GM21381 (cell line): Measurements from ENCODE around the gene AGRN.

Experiments
- ATAC-seq: cut with Tn5 transposase; IDR thresholded peaks from one replicate; pipeline ENCODE4 v1.9.1; 2021; ENCODE audit warnings: mild to moderate bottlenecking, moderate library complexity; ENCODE audit not compliant: unreplicated experiment

Gene AGRN

DNA sequence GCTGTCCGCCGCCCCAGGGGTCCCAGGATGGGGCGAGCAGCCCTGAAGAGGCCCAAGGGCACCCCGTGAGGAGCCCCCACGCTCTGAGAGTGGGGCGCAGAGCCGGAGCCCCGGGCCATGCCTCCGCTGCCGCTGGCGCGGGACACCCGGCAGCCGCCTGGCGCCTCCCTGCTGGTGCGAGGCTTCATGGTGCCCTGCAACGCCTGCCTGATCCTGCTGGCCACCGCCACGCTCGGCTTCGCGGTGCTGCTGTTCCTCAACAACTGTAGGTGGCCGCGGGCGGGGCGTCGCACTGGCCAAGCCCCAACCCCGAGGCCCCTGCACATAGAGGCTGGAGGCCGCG, 14.5 kb downstream of the AGRN start:
- no peak for ATAC-seq

DNA sequence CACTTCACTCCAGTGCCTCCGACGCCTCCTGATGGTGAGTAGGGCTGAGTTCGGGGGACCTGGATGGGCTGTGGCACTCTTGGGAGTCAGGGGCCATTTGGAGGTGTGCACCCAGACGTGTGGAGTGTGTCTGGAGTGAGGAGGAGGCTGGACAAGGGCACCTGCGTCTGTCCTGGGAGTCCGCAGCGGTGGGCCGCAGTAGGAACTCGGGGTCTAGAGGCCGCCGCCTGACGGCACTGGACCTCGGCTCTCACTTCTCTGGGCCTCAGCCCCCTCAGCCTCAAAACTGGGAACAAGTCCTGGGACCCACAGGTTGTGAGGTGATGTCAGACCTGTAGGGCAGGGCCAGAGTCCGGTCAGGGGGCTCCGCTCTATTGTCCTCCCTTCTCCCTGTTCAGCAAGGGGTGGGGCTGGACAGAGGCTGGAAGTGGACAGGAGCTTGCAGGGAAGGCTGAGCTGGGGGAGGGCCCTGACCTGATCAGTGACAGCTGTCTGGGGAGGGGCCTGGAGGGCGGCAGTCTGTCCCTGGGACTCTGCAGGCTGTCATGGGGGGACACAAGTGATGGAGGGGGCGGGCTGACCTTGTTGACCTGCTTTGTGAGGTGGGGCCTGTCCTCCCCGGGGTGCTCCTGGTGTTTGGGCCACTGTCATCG, 15.5 kb downstream of the AGRN start:
- ATAC-seq = no peak

DNA sequence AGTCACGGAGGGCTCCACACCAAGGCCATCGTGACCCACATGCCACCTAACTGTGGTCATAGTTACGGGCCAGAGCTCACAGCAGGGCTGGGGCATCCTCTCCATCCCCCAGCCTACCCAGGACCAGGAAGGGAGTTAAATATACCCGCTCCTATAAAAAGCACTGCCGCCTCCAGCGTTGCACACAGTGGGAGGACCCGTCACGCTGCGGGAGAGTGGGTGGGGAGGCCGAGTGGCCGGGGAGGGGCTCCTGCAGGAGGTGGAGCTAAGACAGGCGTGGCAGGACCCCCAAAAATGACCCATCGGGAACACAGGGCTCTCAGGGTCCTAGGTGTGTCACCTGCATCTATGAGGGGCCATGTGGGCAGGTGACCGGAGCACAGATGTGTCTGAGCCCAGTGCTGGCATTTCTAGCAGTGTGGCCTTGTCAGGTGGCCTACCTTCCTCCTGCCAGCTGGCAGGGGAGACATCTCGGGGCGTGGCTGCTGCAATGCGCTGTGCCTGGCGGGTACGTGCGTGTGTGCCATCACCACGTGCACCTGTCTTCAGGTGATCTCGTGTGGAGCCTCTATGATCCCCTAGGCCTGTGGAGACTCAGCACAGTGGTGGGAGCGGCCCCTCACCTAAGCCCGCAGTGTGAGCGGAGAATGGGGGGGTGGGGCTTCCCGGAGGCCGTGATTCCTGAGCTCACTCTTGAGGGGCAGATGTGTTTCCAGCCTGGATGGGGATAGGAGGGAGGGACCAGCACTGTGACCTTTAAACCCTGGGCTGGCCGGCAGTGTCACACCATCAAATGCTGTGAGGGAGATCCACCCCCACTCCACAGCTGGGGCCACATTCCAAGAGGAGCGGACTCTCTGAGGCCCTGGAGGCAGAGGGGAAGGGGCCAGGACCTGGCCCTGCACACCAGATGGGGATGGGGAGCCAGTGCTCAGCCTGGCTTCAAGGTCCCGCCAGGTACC, 17.7 kb downstream of the AGRN start:
- no peak for ATAC-seq

DNA sequence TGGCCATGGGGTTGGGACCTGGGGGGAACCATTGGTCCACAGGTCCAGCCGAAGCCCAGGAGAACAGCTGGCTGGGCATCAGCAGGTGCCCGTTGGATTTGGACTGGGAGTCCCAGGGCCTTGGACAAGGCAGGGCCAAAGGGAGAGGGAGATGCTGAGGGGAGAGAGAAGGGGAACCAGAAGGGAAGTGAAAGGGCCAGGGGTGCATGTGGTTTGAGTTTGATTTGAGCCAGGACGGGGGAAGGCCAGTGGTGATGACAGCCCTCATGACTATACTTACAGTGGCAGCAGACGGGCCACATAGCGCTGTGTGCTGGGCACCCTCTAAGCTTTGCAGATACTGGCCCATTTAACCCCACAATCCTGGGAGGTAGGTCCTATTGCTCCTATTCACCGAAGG, 18.8 kb downstream of the AGRN start:
- peak; percentile 59 for ATAC-seq

DNA sequence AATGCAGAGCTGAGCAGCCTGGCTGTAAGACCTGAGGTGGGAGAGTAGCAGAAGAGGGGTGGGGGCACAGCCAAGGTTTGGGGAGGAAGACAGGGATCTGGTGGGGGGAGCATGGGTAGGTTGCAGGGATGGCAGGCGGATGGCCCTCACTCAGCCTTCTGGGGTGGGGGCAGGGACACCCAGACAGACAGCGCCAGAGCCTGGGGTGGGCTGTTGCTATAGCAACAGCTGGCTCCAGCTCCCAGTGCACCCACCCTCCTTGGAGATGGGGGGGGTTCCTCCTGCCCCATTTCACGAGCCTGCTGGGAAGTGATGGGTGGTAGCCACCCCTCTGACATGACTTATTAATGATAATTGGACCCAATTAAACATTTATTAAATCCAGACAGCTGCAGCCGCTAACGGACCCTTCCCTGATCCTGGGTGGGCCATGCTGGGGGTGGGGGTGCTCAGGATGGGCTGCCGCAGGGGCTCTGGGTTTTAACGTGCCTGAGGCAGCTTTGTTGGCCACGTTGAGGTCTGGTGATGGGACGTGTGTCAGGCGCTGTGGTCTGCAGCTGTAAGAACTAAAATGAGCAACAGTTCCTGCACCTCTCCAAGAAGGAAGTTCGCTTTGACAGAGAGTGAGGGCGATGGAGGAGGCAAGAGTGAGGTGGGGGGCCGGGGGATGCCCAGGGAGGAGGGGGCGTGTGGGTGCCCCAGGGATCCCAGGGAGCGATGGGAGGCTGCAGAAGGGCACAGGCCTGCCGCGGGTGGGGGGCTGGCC, 19.4 kb downstream of the AGRN start:
- no peak for ATAC-seq

DNA sequence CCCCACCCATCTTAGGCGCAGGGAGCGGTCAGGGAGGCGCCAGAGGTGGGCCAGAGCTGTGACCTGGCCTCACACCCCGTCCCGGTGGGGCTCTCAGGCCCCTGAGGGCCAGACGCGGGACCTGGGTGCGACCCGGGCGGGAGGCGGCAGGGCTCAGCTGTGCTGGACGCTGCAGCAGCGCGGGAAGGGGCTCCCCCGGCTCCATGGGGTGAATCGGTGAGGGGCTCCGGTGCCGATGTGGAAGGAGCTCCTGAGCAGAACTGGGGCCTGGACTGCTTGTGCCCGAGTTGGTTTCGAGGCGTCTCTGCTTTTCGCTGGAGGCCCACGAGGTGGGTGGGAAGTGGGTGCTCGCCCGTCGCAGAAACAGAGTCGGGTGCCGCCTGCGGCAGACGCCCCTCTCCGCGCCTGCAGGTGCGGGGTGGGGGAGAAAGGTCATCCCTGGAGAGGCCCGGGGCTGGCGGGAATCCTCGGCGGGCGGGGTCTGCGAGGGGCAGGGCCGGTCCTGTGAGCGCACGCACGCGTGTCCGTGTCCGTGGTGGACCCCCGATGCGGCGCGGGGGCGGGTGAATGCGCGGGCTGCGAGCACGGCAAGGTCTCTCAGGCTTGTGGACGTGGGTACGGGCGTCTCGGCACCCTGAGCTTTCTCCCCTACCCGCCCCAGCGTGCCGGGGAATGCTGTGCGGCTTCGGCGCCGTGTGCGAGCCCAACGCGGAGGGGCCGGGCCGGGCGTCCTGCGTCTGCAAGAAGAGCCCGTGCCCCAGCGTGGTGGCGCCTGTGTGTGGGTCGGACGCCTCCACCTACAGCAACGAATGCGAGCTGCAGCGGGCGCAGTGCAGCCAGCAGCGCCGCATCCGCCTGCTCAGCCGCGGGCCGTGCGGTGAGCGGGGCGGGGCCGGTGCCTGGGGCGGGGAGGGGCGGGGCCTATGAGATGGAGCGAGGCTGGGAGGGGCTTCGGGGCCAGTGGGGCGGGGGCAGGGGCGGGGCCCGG, 20.4 kb downstream of the AGRN start:
- no peak for ATAC-seq

DNA sequence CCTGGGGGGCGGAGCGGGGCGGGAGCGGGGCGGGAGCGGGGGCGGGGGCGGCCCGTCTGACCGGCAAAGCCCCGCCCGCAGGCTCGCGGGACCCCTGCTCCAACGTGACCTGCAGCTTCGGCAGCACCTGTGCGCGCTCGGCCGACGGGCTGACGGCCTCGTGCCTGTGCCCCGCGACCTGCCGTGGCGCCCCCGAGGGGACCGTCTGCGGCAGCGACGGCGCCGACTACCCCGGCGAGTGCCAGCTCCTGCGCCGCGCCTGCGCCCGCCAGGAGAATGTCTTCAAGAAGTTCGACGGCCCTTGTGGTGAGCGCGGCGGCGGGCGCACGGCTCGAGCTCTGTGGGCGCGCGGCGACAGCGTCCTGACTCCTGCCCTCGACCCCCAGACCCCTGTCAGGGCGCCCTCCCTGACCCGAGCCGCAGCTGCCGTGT, 21.2 kb downstream of the AGRN start:
- ATAC-seq = no peak

DNA sequence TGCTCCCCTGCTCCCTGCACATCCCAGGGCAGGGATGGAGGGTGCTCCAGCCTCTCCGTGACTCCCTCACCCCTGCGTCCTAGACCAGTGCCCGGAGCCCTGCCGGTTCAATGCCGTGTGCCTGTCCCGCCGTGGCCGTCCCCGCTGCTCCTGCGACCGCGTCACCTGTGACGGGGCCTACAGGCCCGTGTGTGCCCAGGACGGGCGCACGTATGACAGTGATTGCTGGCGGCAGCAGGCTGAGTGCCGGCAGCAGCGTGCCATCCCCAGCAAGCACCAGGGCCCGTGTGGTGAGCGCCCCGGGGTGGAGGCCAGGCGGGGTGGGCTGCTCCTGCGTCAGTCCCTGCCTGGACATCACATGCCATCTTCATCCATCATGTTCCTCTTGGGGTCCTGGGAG, 22.0 kb downstream of the AGRN start:
- no peak for ATAC-seq

DNA sequence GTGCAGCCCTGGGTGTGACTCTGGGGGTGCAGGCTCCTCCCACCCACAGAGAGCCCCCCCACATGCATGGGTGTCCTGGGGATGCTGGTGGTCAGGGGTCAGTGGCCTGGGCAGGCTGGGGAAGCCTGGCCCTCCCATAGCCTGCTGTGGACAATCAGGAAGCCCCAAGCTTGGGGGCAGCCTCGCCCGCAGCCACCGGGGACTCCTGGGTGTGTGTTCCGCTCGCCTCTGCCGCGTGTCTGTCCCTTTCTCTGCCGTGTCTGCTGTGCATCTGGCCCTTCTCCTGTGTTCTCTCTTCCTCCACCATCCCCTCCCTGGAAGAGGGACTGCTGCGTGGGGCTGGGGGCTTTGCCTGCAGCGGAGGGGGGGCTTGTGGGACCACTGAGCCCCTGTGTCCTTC, 22.9 kb downstream of the AGRN start:
- ATAC-seq = no peak

DNA sequence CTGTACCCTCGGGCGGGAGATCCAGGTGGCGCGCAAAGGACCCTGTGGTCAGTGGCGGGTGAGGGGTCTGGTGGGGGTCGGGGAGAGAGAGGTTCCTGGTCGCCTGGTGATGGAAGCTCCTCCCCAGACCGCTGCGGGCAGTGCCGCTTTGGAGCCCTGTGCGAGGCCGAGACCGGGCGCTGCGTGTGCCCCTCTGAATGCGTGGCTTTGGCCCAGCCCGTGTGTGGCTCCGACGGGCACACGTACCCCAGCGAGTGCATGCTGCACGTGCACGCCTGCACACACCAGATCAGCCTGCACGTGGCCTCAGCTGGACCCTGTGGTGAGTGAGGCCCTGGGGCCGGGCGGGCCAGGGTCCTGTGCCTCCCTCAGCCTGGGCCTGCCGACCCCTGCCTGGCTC, 23.5 kb downstream of the AGRN start:
- no peak for ATAC-seq

DNA sequence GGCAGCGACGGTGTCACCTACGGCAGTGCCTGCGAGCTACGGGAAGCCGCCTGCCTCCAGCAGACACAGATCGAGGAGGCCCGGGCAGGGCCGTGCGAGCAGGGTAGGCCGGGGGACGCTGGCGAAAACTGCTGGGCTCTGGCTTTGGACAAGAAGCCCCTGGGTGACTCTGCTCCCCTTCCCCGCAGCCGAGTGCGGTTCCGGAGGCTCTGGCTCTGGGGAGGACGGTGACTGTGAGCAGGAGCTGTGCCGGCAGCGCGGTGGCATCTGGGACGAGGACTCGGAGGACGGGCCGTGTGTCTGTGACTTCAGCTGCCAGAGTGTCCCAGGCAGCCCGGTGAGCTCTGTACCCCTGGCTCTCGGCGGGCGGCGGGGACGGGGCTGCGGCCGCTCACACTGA, 24.0 kb downstream of the AGRN start:
- ATAC-seq = no peak

DNA sequence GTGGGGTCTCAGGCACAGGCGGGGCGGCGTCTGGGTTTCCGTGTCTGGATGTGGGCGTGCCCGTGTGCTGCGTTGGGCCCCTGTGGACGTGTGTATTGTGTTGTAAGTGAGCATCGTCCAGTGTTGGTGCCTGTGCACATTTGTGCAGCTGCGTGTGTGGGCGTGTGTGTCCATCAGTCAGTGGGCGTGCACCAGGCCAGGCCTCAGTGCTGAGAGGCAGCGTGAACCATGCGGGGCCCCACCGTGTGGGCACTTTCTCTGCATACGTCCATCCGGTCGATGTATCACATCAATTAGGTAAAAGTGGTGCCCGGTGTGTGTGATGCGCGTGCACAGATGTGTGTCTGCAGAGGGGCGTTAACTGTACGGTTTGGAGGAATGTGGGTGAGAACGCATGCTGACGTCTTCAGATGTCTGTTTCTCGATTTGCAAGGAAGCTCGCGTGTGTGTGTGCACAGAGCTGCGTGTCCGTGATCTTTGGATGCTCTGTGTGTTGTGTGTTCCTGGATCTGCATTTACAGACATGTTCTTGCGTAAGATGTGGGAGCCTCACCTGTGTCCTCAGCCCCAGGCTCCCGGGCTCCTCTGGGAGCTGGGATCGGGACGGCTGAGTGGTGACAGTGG, 24.6 kb downstream of the AGRN start:
- ATAC-seq = no peak

DNA sequence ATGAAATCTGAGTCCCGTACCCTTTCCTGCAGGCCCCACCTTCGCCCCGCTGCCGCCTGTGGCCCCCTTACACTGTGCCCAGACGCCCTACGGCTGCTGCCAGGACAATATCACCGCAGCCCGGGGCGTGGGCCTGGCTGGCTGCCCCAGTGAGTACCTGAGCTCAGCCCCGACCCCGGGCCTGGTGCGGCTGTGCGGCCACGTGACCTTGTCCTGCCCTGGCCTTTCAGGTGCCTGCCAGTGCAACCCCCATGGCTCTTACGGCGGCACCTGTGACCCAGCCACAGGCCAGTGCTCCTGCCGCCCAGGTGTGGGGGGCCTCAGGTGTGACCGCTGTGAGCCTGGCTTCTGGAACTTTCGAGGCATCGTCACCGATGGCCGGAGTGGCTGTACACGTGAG, 25.2 kb downstream of the AGRN start:
- no peak for ATAC-seq

DNA sequence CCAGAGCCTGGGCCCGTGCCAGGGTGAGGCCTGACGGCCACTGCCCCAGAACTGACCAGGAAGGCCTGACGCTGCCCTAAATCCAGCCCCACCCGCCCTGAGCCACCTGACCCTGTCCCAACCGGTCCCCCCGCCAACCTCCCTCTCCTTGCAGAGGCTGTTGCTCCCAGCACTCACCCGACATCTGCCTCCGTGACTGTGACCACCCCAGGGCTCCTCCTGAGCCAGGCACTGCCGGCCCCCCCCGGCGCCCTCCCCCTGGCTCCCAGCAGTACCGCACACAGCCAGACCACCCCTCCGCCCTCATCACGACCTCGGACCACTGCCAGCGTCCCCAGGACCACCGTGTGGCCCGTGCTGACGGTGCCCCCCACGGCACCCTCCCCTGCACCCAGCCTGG, 26.3 kb downstream of the AGRN start:
- no peak for ATAC-seq

DNA sequence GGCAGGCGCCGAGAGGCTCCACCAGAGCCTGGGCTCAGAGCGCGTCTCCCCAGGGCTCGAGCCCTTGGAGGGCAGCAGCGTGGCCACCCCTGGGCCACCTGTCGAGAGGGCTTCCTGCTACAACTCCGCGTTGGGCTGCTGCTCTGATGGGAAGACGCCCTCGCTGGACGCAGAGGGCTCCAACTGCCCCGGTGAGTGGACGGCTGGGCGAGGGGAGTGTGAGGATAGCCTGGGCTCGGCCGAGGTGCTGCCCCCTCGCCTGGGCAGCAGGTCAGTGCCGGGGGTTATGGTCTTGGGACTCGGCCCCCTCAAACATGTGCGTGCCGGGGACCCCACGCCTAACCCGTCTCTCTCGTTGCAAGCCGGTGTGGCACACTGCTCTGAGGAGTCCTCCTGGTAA, 26.8 kb downstream of the AGRN start:
- ATAC-seq = no peak

DNA sequence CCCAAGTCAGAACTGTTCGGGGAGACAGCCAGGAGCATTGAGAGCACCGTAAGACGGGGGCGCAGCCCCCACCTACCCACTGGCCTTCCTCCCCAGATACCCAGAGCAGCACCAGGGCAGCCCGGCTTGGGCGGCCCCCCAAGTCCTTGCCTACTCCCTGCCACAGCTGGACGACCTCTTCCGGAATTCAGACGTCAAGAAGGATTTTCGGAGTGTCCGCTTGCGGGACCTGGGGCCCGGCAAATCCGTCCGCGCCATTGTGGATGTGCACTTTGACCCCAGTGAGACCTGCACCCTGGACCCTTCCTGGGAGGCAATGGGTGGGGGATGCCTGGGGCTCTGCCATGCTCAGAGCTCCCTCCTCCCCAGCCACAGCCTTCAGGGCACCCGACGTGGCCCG, 27.5 kb downstream of the AGRN start:
- ATAC-seq = no peak

DNA sequence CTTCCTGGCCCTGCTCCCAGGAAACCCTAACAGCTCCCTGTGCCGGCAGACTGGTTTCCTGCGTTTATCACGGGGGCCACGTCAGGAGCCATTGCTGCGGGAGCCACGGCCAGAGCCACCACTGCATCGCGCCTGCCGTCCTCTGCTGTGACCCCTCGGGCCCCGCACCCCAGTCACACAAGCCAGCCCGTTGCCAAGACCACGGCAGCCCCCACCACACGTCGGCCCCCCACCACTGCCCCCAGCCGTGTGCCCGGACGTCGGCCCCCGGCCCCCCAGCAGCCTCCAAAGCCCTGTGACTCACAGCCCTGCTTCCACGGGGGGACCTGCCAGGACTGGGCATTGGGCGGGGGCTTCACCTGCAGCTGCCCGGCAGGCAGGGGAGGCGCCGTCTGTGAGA, 28.0 kb downstream of the AGRN start:
- ATAC-seq = no peak

DNA sequence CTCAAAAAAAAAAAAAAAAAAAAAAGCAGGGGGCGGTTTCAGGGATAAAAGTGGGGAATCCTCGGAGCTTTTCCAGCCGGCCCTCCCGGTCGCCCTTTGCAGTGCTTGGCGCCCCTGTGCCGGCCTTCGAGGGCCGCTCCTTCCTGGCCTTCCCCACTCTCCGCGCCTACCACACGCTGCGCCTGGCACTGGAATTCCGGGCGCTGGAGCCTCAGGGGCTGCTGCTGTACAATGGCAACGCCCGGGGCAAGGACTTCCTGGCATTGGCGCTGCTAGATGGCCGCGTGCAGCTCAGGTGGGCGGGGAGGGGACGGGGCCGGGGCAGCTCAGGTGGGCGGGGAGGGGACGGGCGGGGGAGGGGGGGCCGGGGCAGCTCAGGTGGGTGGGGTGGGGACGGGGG, 28.8 kb downstream of the AGRN start:
- no peak for ATAC-seq

DNA sequence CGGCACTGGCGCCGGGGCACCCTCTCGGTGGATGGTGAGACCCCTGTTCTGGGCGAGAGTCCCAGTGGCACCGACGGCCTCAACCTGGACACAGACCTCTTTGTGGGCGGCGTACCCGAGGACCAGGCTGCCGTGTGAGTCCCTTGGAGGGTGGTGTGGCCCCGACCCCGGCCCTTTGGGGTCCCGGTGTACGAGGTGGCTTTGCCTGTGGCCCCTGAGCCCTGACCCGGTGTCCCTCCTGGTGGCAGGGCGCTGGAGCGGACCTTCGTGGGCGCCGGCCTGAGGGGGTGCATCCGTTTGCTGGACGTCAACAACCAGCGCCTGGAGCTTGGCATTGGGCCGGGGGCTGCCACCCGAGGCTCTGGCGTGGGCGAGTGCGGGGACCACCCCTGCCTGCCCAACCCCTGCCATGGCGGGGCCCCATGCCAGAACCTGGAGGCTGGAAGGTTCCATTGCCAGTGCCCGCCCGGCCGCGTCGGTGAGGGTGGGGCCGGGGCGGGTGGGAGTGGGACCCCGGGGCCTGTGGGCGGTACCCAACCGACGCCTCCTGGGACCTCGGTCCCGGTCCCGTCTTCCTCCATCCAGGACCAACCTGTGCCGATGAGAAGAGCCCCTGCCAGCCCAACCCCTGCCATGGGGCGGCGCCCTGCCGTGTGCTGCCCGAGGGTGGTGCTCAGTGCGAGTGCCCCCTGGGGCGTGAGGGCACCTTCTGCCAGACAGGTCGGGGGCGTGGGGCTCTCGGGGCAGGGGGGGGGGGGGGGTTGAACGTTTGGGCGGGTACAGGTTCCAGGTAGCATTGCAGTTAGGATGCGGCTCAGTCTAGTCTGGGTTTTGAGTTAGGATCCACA, 29.6 kb downstream of the AGRN start:
- ATAC-seq = no peak
